HEK293 (cell line): Measurements from ENCODE around the gene EEF2K.

Experiments used
- CTCF ChIA-PET: fragments of 350-600 bp; formaldehyde crosslinking; extraction: SDS; loops from one replicate; lab custom pipeline; 2021; ENCODE audit warnings: antibody characterized with exemption; lab: Yijun Ruan, JAX
- POLR2A ChIA-PET: fragments of 300-600 bp; formaldehyde crosslinking; extraction: SDS; loops from one replicate; lab custom pipeline; 2020; ENCODE audit warnings: antibody characterized with exemption, inconsistent platforms; lab: Yijun Ruan, JAX
- H3K27ac ChIP-seq: fragments of 200-500 bp; sonication (Bioruptor generic); 2 replicates; pipeline ENCODE4 v1.5.1; 2014; ENCODE audit warnings: low read depth, low read length, control low read depth, inconsistent platforms; ENCODE audit errors: extremely low read depth
- H3K36me3 ChIP-seq, 2 experiments: fragments of 200-500 bp in 1 of 2; sonication (Bioruptor generic) in 1 of 2; 1 replicate in 1 of 2; 2 replicates in 1 of 2; pipeline ENCODE4 v1.5.1; 2014 to 2017; ENCODE audit warnings: inconsistent platforms in 2 of 2, low read length in 2 of 2; ENCODE audit not compliant: control insufficient read depth in 2 of 2, insufficient read depth in 1 of 2
- H3K4me1 ChIP-seq: fragments of 200-500 bp; sonication (Bioruptor generic); 2 replicates; pipeline ENCODE4 v1.5.1; 2014; ENCODE audit warnings: mild to moderate bottlenecking, low read length, inconsistent platforms; ENCODE audit not compliant: control insufficient read depth, insufficient read depth
- H3K4me3 ChIP-seq: 2 replicates; pipeline ENCODE4 v1.5.1; 2011; ENCODE audit warnings: low read depth, mild to moderate bottlenecking, control low read depth, low read length, moderate library complexity
- H3K9me3 ChIP-seq: fragments of 200-500 bp; sonication (Bioruptor generic); 2 replicates; pipeline ENCODE4 v1.5.1; 2014; ENCODE audit warnings: low read depth, low read length, inconsistent platforms; ENCODE audit not compliant: control insufficient read depth, insufficient read depth
- ZFP3 ChIP-seq: fragments of 450-650 bp; formaldehyde crosslinking; IDR thresholded peaks from 2 replicates; pipeline ENCODE4 v1.5.1; 2016; ENCODE audit warnings: low read depth, missing biosample characterization, missing genetic modification characterization
- ZNF121 ChIP-seq: fragments of 450-650 bp; formaldehyde crosslinking; IDR thresholded peaks from 2 replicates; pipeline ENCODE4 v1.5.1; 2016; ENCODE audit warnings: missing biosample characterization, missing genetic modification characterization
- ZNF175 ChIP-seq: fragments of 450-650 bp; formaldehyde crosslinking; IDR thresholded peaks from 2 replicates; pipeline ENCODE4 v1.5.1; 2016; ENCODE audit warnings: missing biosample characterization, missing genetic modification characterization
- ZNF248 ChIP-seq: fragments of 450-650 bp; formaldehyde crosslinking; IDR thresholded peaks from 2 replicates; pipeline ENCODE4 v1.5.1; 2017; ENCODE audit warnings: missing biosample characterization, missing genetic modification characterization
- ZNF266 ChIP-seq: fragments of 450-650 bp; formaldehyde crosslinking; IDR thresholded peaks from 2 replicates; pipeline ENCODE4 v1.5.1; 2016; ENCODE audit warnings: missing biosample characterization, missing genetic modification characterization, low read depth
- ZNF585B ChIP-seq: fragments of 450-650 bp; formaldehyde crosslinking; IDR thresholded peaks from 2 replicates; pipeline ENCODE4 v1.5.1; 2016; ENCODE audit warnings: missing biosample characterization, missing genetic modification characterization
- ZNF660 ChIP-seq: fragments of 450-650 bp; IDR thresholded peaks from 2 replicates; pipeline ENCODE4 v1.5.1; 2018; ENCODE audit warnings: missing biosample characterization, mild to moderate bottlenecking, missing genetic modification characterization
- ZNF777 ChIP-seq: fragments of 450-650 bp; formaldehyde crosslinking; IDR thresholded peaks from 2 replicates; pipeline ENCODE4 v1.5.1; 2017; ENCODE audit warnings: missing biosample characterization, missing genetic modification characterization, borderline replicate concordance
- TF ChIP-seq, protein P1 (sequence below): fragments of 450-650 bp; formaldehyde crosslinking; IDR thresholded peaks from 2 replicates; pipeline ENCODE4 v1.5.1; 2017; ENCODE audit warnings: missing biosample characterization, missing genetic modification characterization
- TF ChIP-seq, protein P2 (sequence below): fragments of 450-650 bp; formaldehyde crosslinking; IDR thresholded peaks from 2 replicates; pipeline ENCODE4 v1.5.1; 2016; ENCODE audit warnings: missing biosample characterization, missing genetic modification characterization
- TF ChIP-seq, protein P3 (sequence below): fragments of 450-650 bp; formaldehyde crosslinking; IDR thresholded peaks from 2 replicates; pipeline ENCODE4 v1.5.1; 2016; ENCODE audit warnings: missing biosample characterization, missing genetic modification characterization
- TF ChIP-seq, protein P4 (sequence below): fragments of 450-650 bp; formaldehyde crosslinking; IDR thresholded peaks from 2 replicates; pipeline ENCODE4 v1.5.0; 2017; ENCODE audit warnings: missing biosample characterization, missing genetic modification characterization, borderline replicate concordance
- TF ChIP-seq, protein P5 (sequence below): IDR thresholded peaks from 2 replicates; pipeline ENCODE4 v1.6.1; 2011; ENCODE audit warnings: mild to moderate bottlenecking, low read depth, low read length, borderline replicate concordance

EEF2K gene

DNA sequence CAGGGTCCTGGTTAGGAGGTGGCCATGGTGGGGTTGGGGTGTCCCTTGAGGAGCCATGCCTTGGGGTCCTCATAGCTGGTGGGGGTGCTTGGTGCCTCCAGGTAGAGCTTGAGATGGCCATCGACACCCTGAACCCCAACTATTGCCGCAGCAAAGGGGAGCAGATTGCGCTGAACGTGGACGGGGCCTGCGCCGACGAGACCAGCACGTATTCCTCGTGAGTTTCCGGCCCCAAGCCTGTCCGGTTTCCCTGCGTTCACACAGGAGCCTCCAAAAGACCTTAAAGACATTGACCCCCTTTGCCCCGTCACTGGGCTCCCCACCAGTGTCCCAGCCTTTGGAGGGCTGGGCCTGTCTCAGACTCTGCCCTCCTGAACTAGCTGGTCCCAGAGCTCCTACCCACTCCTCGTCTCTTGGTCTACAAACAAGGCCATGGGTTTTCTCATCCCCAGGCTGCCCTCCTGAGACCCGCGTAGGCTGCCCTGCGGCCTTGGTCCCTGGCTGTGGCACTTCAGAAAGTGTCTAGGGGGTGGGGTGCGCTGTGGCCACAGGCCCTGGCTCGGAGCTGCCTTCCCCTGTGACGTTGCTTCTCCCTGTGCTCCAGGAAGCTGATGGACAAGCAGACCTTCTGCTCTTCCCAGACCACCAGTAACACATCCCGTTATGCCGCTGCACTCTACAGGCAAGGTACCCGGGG is 102.9 kb downstream of the EEF2K start:
- CTCF ChIA-PET: interaction anchor here (0.9 to 2.2 kb wide), 3 partner anchors 8 to 9 kb away, joined by 3 to 11 read pairs (median 8); no protein-coding TSS in a partner anchor
- POLR2A ChIA-PET: interaction anchor here (0.6 kb wide), 1 partner anchor 1170 kb away, joined by 6 read pairs; no protein-coding TSS in a partner anchor
- no peak for TF ChIP-seq ZNF266 (tag by site-specific recombination)
- no peak for TF ChIP-seq ZNF777 (tag by site-specific recombination)
- H3K9me3 ChIP-seq: no peaks in the 10 kb centered on the region
- no peak overlapping the region for H3K27ac ChIP-seq
- no peak overlapping the region for H3K4me3 ChIP-seq
- H3K36me3 ChIP-seq: peaks cover 16 to 90% of the 10 kb centered on the region in 2 experiments; a peak in 2 of 3 replicates
- H3K4me1 ChIP-seq: no peaks in the 10 kb centered on the region

DNA sequence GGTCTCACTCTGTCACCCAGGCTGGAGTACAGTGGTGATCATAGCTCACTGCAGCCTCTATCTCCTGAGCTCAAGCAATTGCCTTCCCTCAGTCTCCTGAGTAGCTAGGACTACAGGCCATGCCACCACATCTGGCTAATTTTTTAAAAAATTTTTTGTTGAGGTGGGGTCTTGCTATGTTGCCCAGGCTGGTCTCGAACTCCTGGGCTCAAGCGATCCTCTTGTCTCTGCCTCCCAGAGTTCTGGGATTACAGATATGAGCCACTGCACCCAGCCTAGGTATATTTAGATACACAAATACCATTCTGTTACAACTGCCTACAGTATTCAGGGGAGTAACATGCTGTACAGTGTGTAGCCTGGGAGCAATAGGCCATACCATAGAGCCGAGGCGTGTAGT is 105.4 kb downstream of the EEF2K start:
- POLR2A ChIA-PET: interaction anchor here (0.6 kb wide), 1 partner anchor 8 kb away, joined by 3 read pairs; no protein-coding TSS in a partner anchor
- Histone ChIP-seq H3K36me3 (peaks cover 13 to 88% of the 10 kb centered on the region in 2 experiments; a peak in 2 of 3 replicates), H3K4me3 (no peak overlapping the region), H3K27ac (no peak overlapping the region), H3K4me1 (no peaks in the 10 kb centered on the region), H3K9me3 (no peaks in the 10 kb centered on the region)
- CTCF ChIA-PET: interaction anchor here (0.9 kb wide), 1 partner anchor 11 kb away, joined by 3 read pairs; no protein-coding TSS in a partner anchor
- TF ChIP-seq ZNF660 (no peak), ZNF121 (peak; percentile 71; the same call in 1 of the 2 replicates)

DNA sequence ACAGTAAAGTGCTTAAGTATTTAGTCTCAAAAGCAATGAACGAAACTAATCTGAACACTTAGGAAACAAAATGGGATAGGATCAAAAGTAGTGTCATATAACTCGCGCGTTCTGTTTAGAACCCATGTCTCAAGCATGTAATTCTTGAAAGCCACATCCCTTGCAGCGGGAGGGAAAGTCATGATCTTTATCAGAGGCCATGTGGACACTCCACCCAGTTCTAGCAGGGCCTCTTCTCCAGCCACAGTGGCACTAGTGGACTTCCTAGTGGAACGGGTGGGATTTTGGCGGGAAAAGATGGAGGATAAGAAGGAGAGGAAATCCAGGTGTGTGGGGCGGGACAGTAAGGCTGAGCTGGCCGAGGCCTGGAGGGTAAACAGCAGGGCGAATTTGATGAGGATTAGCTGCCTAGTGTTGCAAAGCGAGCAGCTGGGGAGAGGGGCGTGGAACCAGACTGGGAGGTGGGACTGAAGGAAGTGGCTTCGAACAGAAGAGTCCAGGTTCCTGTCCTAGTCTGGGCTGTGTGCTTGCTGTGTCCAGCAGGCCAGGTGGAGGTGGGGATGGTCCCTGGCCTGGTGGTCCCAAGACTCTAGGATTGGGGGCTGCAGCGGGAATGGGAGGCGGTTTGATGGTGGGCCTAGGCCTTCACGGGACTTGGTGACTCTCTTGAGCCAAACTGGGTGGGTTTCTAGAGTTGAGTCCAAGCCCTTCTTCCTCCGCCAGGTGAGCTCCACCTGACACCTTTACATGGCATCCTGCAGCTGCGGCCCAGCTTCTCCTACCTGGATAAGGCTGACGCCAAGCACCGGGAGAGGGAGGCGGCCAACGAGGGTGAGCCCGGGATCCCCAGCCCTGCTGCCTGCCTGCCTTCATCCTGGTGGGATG is 107.1 kb downstream of the EEF2K start:
- CTCF ChIA-PET: interaction anchor here (0.6 to 1.2 kb wide), 2 partner anchors 8 to 306 kb away, joined by 3 read pairs; no protein-coding TSS in a partner anchor
- peaks cover 13 to 88% of the 10 kb centered on the region in 2 experiments; a peak in 2 of 3 replicates for H3K36me3 ChIP-seq

More for the DNA sequence above, 107.1 kb downstream of the EEF2K start:
- H3K9me3 ChIP-seq: no peaks in the 10 kb centered on the region
- TF ChIP-seq, protein P1, sequence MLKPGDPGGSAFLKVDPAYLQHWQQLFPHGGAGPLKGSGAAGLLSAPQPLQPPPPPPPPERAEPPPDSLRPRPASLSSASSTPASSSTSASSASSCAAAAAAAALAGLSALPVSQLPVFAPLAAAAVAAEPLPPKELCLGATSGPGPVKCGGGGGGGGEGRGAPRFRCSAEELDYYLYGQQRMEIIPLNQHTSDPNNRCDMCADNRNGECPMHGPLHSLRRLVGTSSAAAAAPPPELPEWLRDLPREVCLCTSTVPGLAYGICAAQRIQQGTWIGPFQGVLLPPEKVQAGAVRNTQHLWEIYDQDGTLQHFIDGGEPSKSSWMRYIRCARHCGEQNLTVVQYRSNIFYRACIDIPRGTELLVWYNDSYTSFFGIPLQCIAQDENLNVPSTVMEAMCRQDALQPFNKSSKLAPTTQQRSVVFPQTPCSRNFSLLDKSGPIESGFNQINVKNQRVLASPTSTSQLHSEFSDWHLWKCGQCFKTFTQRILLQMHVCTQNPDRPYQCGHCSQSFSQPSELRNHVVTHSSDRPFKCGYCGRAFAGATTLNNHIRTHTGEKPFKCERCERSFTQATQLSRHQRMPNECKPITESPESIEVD: no peak
- TF ChIP-seq, protein P2, sequence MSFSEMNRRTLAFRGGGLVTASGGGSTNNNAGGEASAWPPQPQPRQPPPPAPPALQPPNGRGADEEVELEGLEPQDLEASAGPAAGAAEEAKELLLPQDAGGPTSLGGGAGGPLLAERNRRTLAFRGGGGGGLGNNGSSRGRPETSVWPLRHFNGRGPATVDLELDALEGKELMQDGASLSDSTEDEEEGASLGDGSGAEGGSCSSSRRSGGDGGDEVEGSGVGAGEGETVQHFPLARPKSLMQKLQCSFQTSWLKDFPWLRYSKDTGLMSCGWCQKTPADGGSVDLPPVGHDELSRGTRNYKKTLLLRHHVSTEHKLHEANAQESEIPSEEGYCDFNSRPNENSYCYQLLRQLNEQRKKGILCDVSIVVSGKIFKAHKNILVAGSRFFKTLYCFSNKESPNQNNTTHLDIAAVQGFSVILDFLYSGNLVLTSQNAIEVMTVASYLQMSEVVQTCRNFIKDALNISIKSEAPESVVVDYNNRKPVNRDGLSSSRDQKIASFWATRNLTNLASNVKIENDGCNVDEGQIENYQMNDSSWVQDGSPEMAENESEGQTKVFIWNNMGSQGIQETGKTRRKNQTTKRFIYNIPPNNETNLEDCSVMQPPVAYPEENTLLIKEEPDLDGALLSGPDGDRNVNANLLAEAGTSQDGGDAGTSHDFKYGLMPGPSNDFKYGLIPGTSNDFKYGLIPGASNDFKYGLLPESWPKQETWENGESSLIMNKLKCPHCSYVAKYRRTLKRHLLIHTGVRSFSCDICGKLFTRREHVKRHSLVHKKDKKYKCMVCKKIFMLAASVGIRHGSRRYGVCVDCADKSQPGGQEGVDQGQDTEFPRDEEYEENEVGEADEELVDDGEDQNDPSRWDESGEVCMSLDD: no peak
- TF ChIP-seq, protein P3, sequence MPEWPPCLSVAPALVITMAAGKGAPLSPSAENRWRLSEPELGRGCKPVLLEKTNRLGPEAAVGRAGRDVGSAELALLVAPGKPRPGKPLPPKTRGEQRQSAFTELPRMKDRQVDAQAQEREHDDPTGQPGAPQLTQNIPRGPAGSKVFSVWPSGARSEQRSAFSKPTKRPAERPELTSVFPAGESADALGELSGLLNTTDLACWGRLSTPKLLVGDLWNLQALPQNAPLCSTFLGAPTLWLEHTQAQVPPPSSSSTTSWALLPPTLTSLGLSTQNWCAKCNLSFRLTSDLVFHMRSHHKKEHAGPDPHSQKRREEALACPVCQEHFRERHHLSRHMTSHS: no peak
- TF ChIP-seq, protein P4, sequence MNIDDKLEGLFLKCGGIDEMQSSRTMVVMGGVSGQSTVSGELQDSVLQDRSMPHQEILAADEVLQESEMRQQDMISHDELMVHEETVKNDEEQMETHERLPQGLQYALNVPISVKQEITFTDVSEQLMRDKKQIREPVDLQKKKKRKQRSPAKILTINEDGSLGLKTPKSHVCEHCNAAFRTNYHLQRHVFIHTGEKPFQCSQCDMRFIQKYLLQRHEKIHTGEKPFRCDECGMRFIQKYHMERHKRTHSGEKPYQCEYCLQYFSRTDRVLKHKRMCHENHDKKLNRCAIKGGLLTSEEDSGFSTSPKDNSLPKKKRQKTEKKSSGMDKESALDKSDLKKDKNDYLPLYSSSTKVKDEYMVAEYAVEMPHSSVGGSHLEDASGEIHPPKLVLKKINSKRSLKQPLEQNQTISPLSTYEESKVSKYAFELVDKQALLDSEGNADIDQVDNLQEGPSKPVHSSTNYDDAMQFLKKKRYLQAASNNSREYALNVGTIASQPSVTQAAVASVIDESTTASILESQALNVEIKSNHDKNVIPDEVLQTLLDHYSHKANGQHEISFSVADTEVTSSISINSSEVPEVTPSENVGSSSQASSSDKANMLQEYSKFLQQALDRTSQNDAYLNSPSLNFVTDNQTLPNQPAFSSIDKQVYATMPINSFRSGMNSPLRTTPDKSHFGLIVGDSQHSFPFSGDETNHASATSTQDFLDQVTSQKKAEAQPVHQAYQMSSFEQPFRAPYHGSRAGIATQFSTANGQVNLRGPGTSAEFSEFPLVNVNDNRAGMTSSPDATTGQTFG (tag by site-specific recombination): no peak
- TF ChIP-seq ZNF175 (tag by site-specific recombination) (no peak), ZNF585B (no peak), ZNF248 (no peak), ZFP3 (tag by site-specific recombination) (no peak)
- TF ChIP-seq, protein P5, sequence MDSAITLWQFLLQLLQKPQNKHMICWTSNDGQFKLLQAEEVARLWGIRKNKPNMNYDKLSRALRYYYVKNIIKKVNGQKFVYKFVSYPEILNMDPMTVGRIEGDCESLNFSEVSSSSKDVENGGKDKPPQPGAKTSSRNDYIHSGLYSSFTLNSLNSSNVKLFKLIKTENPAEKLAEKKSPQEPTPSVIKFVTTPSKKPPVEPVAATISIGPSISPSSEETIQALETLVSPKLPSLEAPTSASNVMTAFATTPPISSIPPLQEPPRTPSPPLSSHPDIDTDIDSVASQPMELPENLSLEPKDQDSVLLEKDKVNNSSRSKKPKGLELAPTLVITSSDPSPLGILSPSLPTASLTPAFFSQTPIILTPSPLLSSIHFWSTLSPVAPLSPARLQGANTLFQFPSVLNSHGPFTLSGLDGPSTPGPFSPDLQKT: no peak
- TF ChIP-seq, all 188 proteins: peak for 0
- no peak overlapping the region for H3K27ac ChIP-seq
- POLR2A ChIA-PET: no interaction called here
- H3K4me1 ChIP-seq: no peaks in the 10 kb centered on the region
- H3K4me3 ChIP-seq: no peak overlapping the region
